ENCODE results near the gene UGT2B17.

DNA sequence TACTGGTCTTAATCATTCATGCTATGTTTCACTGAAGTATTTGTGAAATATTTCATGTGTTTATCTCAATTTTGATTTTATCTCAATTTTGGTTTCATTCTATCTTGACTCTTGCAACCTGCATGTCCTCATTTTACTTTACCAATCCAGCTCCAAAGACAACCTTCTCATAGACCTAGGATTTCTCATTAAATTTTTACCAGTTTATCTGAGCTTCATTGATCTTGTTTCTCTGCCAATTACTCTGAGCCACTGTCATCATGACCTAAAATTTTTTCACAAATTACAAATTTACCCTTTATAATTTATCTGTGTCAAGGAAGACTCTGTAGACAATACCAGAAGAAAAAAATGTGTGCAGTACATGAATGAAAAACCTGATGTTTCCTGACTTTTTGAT lies 18.6 kb upstream of the UGT2B17 start:
- TF ChIP-seq CTCF (IDR thresholded peaks at IDR 0.05) (no peak), ESRRA (IDR thresholded peaks at IDR 0.05; ENCODE audit: borderline replicate concordance, low read length) (no peak), CHD4 (IDR thresholded peaks at IDR 0.05; ENCODE audit: borderline replicate concordance) (no peak), RAD21 (conservative IDR thresholded peaks at IDR 0.05 in 1 of 2, IDR thresholded peaks at IDR 0.05 in 1 of 2) (no peak), REST (IDR thresholded peaks at IDR 0.05) (no peak), CBX8 (IDR thresholded peaks at IDR 0.05) (no peak), HDAC2 (IDR thresholded peaks at IDR 0.05) (no peak), ZNF302 (CRISPR knock-in tag; IDR thresholded peaks at IDR 0.05) (no peak), PBX3 (IDR thresholded peaks at IDR 0.05) (no peak), HMGXB4 (CRISPR knock-in tag; IDR thresholded peaks at IDR 0.05; ENCODE audit: borderline replicate concordance) (no peak)
